ENCODE measurements around the gene NIP7. TPM values are rescaled to one million over a fixed set of nuclear protein-coding genes. Genes with fewer than 3 reads are reported as not detected.

NIP7 gene
- total RNA-seq, 1 donor from 2014 or later = 9.6 TPM

GRCh38 chr16:69316595-69317034 lies 23.0 kb upstream of the NIP7 start:
- intact Hi-C loops (cut with DNase I) = no loop called here
- DNase-seq (ENCODE audit: missing footprints) (no peak), ATAC-seq (no peak)

DNA sequence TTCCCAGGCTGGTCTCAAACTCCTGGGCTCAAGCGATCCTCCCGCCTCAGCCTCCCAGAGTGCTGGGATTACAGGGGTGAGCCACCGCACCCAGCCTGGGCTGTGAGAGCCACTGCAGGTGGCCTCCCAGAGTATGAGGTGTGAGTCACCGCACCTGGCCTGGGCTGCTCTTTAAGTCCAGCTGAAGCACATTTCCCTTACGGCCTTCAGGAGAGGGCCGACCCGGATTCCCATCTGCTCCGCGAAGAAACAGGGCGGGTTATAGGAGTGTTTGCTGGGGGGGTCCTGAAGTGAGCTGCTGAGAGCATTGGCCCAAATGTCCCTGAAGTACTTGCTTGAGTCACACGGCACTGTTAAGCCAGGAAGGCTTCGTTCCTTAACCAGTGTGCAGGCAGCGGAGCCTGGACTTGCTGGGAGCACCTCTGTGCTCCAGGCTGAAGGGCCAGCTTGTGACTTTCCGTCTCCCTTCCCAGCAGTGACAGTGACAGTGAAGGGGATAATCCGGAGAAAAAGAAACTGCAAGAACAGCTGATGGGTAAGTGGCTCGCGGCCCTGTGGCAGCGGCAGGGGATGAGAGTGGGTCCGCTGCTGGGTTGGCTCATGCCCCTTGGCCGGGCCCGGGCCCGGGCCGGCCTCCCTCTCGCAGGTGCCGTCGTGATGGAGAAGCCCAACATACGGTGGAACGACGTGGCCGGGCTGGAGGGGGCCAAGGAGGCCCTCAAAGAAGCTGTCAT lies 21.2 kb upstream of the NIP7 start:
- no peak for DNase-seq (ENCODE audit: missing footprints)
- intact Hi-C loops (cut with DNase I) = no loop called here
- no peak for ATAC-seq

- intact Hi-C loops (cut with DNase I) = no loop called here
Measured at GRCh38 chr16:69318911-69319289, 20.7 kb upstream of the NIP7 start.

GRCh38 chr16:69319381-69319780 lies 20.2 kb upstream of the NIP7 start:
- intact Hi-C loops (cut with DNase I) = no loop called here
- DNase-seq (ENCODE audit: missing footprints) (no peak), ATAC-seq (no peak)

More at GRCh38 chr16:69318911-69319289, 20.7 kb upstream of the NIP7 start:
- DNase-seq (ENCODE audit: missing footprints) (no peak), ATAC-seq (no peak)

DNA sequence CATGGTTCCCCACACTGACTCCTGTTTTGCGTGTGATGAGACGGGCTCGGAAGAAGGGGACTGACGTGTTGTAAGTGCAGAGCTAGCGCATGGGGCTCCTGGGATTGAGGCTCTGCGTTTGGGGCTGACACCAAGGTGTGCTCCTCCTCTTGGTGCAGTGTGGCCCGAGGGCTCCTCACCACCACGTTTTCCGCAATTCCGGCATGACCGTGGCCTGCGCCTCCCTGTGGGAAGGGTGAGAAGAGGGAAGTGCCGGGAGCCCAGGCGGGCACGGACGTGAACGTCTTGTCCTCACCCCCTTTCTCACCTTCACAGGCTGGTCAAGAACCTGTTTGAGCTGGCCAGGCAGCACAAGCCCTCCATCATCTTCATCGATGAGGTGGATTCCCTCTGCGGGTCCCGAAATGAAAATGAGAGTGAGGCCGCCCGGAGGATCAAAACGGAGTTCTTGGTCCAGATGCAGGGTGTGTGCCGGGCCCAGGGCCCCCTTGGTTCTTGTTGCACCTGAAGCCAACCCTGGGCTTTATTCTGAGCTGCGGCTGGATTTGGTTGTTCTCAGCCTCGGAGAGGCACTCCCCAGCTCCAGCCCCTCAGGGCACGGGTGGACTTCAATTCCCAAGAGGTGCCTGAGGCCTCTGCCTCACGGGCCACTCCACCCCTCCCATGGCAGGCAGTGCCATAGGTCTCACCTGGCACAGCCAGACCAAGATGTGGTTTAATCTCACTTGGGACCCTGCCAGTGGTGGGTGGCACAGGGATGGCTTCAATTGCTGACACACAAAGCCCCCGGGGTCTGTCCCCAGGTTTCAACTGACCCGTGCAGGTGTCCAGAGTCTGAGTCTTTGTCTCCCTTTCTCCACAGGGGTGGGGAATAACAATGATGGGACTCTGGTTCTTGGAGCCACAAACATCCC lies 19.5 kb upstream of the NIP7 start:
- DNase-seq (ENCODE audit: missing footprints) (no peak), ATAC-seq (no peak)
- intact Hi-C loops (cut with DNase I) = no loop called here

DNA sequence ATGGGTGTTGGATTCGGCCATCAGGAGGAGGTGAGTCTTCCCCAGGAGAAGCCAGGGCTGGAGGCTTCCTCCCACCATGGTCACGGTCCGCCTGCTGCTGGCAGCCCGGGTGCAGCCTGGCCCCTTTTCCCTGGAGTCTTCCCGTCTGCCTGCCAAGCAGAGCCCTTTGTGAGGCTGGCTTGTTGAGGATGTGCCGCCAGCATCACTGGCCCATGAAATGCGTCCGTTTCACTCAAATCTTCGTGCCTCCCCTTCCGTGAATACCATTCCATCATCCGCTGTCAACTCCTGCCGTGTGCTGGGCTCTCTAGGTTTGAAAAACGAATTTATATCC lies 18.9 kb upstream of the NIP7 start:
- ATAC-seq = no peak

GRCh38 chr16:69321080-69321479 lies 18.5 kb upstream of the NIP7 start:
- no peak for DNase-seq (ENCODE audit: missing footprints)
- no peak for ATAC-seq
- intact Hi-C loops (cut with DNase I) = no loop called here

More for the DNA sequence above, 18.9 kb upstream of the NIP7 start:
- no peak for DNase-seq (ENCODE audit: missing footprints)
- intact Hi-C loops (cut with DNase I) = no loop called here

DNA sequence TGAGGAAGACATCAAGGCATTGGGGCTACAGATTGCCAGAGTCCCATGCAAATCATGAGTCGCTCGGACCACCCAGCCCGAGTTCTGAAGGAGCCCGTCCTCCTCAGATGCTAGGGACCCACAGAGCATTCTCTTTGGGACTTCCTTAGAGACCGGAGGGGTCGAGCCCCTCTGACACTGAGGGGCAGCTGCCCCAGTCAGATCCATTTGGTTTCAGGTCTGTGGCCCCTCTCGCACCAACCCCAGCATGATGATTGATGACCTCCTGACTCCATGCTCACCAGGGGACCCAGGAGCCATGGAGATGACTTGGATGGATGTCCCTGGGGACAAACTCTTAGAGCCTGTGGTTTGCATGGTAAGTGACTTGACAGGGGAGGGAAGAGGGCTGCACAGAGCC lies 17.2 kb upstream of the NIP7 start:
- ATAC-seq (no peak), DNase-seq (ENCODE audit: missing footprints) (no peak)
- intact Hi-C loops (cut with DNase I) = no loop called here

DNA sequence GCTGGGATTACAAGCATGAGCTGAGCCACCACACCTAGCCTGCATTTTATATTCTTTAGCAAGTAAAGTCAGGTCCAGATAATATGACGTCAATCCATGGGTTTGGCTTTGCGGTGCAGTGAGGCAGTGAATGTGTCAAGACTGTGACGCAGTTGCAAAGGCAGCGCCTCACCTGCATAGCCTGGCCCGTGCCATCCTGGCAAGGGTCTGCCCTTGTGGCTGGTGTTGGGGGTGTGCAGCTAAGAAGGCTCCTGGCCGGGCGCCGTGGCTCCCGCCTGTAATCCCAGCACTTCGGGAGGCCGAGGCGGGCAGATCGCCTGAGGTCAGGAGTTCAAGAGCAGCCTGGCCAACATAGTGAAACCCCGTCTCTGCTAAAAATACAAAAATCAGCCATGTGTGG lies 16.2 kb upstream of the NIP7 start:
- intact Hi-C loops (cut with DNase I) = no loop called here
- DNase-seq (ENCODE audit: missing footprints) (no peak), ATAC-seq (no peak)

DNA sequence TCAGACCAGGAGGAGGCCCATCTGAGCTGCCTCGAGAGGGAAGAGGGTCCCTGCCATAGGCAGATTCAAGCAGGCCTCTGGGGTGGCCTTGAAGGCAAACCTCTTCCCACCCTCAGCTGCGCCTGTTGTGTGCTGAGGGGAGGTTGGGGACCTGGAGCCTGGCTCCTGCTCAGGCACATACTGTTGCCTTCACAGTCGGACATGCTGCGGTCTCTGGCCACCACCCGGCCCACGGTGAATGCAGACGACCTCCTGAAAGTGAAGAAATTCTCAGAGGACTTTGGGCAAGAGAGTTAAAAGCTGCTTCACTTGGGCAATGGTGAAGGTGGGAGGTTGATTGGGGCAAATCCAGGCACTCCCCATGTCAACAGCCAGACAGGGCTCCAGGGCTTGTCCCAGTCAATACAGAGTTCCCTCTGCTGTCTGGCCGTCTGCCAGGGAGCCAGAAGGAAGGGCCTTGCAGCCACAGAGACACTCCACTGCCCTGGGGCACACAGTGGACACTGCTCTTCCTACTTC lies 15.5 kb upstream of the NIP7 start:
- intact Hi-C loops (cut with DNase I) = no loop called here
- ATAC-seq = peak; percentile 59
- peak; percentile 86 for DNase-seq (ENCODE audit: missing footprints)

- intact Hi-C loops (cut with DNase I) = no loop called here
- ATAC-seq (no peak), DNase-seq (ENCODE audit: missing footprints) (no peak)
Measured at GRCh38 chr16:69324585-69325253, 14.9 kb upstream of the NIP7 start.

- ATAC-seq = no peak
Measured at GRCh38 chr16:69325784-69326171, 13.8 kb upstream of the NIP7 start.

DNA sequence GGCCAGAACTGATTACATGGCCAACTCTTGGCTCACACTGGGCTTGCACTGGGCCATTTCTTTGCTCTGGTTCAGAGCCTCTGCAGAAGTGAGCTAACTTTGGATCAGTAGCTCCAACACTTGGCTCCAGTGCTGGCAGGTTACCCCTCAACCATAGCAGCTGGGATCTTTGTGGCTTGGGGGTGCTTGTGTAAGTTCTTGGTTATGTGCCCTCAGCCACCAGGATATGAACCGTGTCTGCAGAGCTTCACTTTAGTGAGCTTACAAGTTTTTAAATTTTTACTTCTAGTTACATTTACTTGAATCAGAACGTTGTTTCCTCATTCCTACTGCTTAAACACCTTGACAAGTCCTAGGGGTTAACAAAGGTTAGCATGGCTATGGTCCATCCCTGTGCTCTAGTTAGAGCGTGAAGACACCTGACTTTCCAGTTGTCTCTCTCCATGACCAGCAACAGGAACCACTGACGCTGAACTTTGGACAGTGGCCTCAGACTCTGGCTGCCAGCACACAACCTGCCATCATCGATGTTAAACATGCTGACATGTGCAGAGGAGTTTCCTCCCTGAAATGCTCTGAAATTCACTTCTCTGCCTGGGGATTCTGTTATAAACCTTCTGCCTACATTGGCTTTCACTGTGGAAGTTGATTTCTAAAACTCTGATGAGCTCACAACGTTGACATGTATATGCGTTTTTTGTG lies 13.2 kb upstream of the NIP7 start:
- no peak for ATAC-seq
- intact Hi-C loops (cut with DNase I) = no loop called here
- DNase-seq (ENCODE audit: missing footprints) = no peak

More at GRCh38 chr16:69325784-69326171, 13.8 kb upstream of the NIP7 start:
- intact Hi-C loops (cut with DNase I) = no loop called here
- DNase-seq (ENCODE audit: missing footprints) = no peak

DNA sequence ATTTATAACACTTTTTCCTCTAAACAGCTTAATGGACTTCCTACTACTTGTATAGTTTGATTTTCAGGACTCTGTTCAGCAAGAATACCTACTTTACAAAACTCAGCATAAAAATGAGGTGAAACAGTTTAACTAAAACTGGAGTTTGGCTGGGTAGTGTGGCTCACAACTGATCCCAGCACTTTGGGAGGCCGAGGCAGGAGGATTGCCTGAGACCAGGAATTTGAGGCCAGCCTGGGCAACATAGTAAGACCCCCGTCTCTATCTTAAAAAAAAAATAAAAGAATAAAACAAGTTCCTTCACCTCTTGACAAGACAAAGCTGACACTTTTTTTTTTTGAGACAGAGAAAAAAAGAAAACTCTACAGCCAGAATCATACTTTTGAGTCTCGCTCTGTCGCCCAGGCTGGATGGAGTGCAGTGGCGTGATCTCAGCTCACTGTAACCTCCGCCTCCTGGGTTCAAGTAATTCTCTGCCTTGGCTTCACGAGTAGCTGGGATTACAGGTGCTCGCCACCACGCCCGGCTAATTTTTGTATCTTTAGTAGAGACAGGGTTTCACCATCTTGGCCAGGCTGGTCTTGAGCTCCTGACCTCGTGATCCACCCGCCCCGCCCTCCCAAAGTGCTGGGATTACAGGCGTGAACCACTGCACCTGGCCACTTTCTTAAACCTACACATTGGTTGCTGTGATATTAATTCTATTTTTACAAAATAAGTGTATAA lies 11.8 kb upstream of the NIP7 start:
- no peak for DNase-seq (ENCODE audit: missing footprints)
- intact Hi-C loops (cut with DNase I) = no loop called here
- ATAC-seq = no peak

GRCh38 chr16:69328854-69329316 lies 10.7 kb upstream of the NIP7 start:
- intact Hi-C loops (cut with DNase I) = no loop called here
- no peak for ATAC-seq
- DNase-seq (ENCODE audit: missing footprints) = no peak

DNA sequence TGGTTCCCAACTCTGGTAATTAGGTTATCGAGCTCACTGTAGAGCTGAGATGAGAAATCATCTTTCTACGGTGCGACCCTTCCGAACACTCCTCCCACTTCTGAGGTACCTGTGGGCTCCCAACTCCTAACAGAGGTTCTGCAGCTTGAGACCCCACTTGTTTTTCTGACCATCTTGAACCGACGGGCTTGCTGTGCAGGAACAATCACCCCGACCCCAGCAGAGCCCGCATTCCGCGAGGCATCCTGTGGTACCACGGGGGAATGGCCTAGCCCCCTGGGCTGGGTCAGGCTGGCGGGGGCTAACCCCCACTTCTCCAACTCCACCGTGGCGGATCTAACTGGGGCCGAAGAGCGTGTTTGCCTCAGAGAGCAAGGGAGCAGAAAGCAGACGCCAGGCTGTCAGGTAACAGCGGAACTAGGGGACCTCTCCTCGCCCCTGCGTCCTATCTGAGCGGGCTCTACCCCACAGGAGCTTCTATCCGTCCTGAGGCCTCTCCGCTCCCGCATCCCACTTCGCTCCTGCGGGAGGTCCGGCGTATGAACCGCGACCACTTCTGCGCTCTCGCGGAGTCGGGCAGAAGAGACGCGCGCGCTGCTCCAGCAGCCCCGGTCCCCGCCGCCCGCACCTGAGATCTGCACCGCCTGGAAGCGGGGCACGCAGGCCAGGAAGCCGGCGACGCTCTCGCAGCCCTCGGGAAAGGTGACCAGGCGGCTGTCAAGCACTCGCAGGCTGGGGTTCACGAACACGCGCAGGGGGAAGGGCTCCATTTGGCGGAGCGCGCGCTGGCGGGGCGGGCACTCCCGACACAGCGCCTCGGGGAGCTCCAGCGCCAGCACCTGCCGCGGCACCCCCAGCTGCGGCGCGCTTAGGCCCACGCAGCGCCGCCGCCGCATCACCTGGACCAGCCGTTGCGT lies 9.9 kb upstream of the NIP7 start:
- intact Hi-C loops (cut with DNase I) = no loop called here
- peak; percentile 11 for ATAC-seq
- DNase-seq (ENCODE audit: missing footprints) = no peak
